ENCODE data around the gene SDHB.

SDHB gene

GRCh38 chr1:17012775-17013490 lies 40.9 kb downstream of the SDHB start:
- DNase-seq (ENCODE audit: low read depth), result peak; percentile 33

- peak; percentile 77 for DNase-seq (ENCODE audit: low read depth)
These were observed 42.2 kb downstream of the SDHB start, which contains the start of gene ATP13A2 for GRCh38 chr1:17011439-17012307. TSS of gene ATP13A2 (minus strand) at chr1:17011928. CDS start at chr1:17011738, 190 bp downstream.

GRCh38 chr1:17011092-17011438 lies 42.8 kb downstream of the SDHB start:
- DNase-seq (ENCODE audit: low read depth), result no peak

- DNase-seq (ENCODE audit: low read depth), result no peak
These were observed 44.1 kb downstream of the SDHB start for GRCh38 chr1:17009706-17010105.

- DNase-seq (ENCODE audit: low read depth), result no peak
These were observed 45.5 kb downstream of the SDHB start for GRCh38 chr1:17008208-17008855.

GRCh38 chr1:17007121-17007520 lies 46.7 kb downstream of the SDHB start:
- no peak for DNase-seq (ENCODE audit: low read depth)

- DNase-seq (ENCODE audit: low read depth), result no peak
These were observed 48.5 kb downstream of the SDHB start for GRCh38 chr1:17005365-17005740.

- DNase-seq (ENCODE audit: low read depth), result peak; percentile 29
These were observed 49.1 kb downstream of the SDHB start for GRCh38 chr1:17004466-17005364.

- no peak for DNase-seq (ENCODE audit: low read depth)
These were observed 51.3 kb downstream of the SDHB start for GRCh38 chr1:17002524-17002902.

GRCh38 chr1:17001760-17002523 lies 51.9 kb downstream of the SDHB start:
- no peak for DNase-seq (ENCODE audit: low read depth)

- no peak for DNase-seq (ENCODE audit: low read depth)
These were observed 54.0 kb downstream of the SDHB start for GRCh38 chr1:16999863-17000262.

GRCh38 chr1:16998589-16998988 lies 55.2 kb downstream of the SDHB start:
- DNase-seq (ENCODE audit: low read depth), result peak; percentile 46

GRCh38 chr1:16996845-16997244 lies 57.0 kb downstream of the SDHB start:
- DNase-seq (ENCODE audit: low read depth), result no peak

- DNase-seq (ENCODE audit: low read depth), result no peak
These were observed 60.3 kb downstream of the SDHB start for GRCh38 chr1:16993521-16994038.

- no peak for DNase-seq (ENCODE audit: low read depth)
These were observed 61.2 kb downstream of the SDHB start for GRCh38 chr1:16992675-16993074.

GRCh38 chr1:16992102-16992501 lies 61.7 kb downstream of the SDHB start:
- no peak for DNase-seq (ENCODE audit: low read depth)

- no peak for DNase-seq (ENCODE audit: low read depth)
These were observed 62.3 kb downstream of the SDHB start for GRCh38 chr1:16991571-16991970.

- DNase-seq (ENCODE audit: low read depth), result no peak
These were observed 64.0 kb downstream of the SDHB start for GRCh38 chr1:16989676-16990391.

GRCh38 chr1:16988210-16988609 lies 65.6 kb downstream of the SDHB start:
- no peak for DNase-seq (ENCODE audit: low read depth)

GRCh38 chr1:16986962-16987361 lies 66.9 kb downstream of the SDHB start:
- DNase-seq (ENCODE audit: low read depth), result no peak

All from ELR (cell line).